Dermis microvascular lymphatic vessel endothelial cell (primary cell): ENCODE measurements around the gene GSC. TPM values are rescaled to one million over a fixed set of nuclear protein-coding genes. Genes with fewer than 3 reads are reported as not detected.
A peak's percentile ranks its signal among the peaks of the same experiment; 100 is the strongest.
"Not testable (repeated sequence)": the region's sequence is repeated elsewhere in the genome, so short reads cannot be mapped to it uniquely, and the experiment has no call there.

ENCODE experiments used
- DNase-seq, 2 donors: peaks; one replicate each; pipeline versions ENCODE4 v3.0.0 to v3.0.0-alpha.2; 2010; ENCODE audit warnings: low read depth in 2 of 2
- total RNA-seq: library from RNA; depleted of rRNA; stranded (reverse); fragments of >200 nt; gene quantifications from 2 replicates; pipeline ENCODE4 v1.2.1, GENCODE V29; 2014

GSC gene
- total RNA-seq, 1 donor from 2014 or later, result not detected

DNA sequence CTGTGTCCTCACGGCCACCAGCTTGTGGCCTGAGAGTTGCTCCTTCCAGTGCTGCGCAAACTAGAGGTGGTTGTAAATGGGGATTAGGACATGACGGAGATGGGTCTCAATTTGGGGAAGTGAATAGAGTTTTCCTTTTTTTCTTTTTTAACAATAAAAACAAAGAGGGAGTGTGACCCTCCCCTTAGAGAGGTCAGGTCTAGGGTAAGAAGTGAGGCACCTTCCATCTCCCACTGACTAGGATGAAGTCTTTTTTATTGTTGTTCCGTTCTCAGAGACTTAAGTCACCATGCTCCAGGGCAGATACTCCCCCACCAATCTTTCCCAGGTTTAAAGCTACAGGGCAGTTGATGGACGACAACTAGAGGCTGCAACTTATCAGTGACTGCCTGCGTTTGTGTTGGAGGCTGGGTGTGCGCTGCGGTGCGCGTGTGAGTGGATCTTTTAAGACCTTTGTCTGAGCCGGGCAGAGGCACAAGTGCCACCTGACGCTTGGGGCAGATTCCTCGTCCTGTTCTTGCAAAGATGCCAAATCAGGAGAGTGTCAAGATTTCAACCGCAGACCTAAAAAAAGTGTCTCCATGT lies 2.1 kb upstream of the GSC start:
- DNase-seq, result no peak

DNA sequence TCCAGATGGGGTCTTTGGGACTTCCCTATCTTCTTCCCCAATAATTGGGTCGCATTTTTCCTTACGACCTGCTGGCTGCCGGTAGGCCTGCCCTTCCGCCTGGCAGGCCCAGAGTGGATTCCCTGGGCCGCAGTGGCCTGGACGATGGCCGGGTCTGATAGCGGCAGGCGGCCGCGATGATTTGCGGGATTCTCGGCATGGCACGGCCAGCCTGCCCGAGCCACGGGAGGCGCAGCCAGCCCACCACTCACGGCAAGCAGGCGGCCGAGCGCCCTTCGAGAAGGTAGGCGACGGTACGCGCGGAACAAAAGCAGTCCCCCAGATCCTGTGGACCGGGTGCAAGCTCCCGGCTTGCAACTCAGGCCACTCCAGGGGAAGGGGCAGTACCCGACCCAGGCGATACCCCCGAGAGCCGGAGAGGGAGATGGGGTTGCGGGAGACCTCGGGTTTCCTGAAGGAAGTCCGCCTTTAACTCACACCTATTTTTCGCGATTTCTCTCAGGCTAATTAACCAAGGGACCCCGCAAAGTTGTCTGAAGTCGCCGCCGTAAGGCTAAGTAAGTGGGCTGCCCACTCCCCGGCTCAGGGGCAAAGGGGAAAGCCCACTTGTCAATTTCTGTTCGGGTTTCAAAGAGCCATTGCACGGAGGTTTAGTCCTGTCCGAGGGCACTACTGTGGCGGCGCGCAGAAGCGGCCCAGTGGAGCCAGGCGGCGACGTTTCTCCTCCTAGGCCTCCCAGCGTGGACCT lies 1.4 kb upstream of the GSC start:
- no peak for DNase-seq

DNA sequence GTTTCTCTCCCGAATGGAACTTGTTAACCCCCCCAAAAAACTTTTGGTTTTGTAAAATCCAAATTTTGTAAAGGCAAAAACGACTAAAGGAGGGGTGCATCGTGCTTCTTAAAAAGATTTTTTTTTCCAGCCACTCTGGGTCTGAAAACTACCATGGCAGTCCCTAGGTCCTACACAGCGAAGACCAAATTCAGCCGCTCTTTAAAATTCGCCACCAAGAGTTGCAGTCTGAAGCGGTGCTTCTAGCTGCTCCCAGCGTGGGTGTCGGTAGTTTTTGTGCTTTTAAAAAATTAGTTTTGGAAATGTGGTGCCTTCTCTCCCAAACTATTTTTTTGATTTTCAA lies 873 bp upstream of the GSC start:
- DNase-seq, result no peak

DNA sequence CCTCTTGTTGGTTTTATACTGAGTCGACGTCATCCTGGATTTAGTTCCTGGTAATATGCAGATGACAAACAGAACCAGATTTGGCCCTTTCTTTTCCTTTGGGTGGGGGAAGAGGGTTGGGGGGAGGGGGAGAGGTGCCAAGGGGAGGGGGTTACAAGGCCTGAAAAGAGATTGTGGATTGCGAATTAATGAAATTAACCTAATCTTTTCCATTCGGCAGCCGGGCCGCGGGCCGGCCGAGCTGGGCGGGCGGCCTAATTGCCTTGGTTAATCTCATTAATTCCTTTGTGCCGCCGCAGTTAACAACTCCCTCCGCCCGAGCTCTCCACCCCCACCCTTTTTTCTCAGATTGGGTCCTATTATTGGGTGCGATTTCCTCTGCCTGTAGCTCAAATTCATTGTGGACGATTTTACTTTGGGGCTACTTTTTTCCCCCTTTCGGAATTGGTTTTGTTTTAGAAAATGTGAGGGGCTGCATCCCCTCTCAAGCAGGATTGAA lies 387 bp upstream of the GSC start:
- DNase-seq, result no peak

DNA sequence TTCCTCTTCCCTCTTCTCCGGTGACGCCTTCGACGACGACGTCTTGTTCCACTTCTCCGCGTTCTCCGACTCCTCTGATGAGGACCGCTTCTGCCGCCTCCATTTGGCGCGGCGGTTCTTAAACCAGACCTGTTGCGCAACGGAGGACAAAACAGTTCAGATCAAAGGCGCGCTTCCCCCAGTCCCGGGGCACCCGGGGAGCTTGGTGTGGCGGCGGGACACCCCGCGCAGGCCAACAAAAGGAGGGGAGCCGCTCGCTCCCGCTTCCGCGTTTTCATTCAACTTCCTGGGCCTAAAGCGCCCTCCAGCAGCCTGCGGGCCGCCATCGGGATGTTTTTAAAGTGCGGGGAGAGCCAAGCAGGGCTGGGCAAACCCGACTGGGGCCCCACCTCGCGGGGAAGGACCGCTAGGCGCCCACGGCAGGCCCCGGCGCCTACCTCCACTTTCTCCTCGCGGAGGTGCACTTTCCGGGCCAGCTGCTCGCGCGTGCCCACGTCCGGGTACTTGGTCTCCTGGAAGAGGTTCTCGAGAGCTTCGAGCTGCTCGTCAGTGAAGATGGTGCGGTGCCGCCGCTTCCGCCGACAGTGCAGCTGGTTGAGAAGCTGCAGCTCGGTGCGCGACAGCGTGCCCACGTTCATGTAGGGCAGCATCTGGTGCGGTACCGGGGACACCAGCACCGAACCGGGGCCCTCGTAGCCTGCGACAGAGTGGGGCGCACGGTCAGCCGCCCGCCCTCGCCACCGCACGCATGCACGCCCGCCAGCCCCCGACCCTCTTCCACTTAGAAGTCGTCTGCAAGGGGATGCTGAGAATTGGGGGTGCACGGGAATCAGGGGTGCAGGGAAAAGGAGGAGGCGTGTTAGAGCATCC lies 1.2 kb downstream of the GSC start:
- no peak for DNase-seq

DNA sequence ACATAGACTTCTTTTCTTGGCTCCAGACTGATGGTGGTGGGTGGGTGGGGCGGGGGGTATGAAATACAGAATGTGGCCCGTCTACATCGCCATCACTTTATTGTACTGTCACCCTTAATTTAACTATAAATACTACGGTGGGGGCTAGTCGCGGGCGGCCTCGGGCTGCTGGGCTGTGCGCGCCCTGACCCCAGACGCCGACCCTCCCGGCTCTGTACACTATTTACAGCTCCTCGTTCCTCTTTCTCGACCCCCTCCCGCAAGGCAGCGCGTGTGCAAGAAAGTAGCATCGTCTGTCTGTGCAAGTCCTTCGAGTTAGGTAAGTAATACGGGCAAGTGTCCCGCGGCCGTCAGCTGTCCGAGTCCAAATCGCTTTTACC lies 1.8 kb downstream of the GSC start:
- no peak for DNase-seq

DNA sequence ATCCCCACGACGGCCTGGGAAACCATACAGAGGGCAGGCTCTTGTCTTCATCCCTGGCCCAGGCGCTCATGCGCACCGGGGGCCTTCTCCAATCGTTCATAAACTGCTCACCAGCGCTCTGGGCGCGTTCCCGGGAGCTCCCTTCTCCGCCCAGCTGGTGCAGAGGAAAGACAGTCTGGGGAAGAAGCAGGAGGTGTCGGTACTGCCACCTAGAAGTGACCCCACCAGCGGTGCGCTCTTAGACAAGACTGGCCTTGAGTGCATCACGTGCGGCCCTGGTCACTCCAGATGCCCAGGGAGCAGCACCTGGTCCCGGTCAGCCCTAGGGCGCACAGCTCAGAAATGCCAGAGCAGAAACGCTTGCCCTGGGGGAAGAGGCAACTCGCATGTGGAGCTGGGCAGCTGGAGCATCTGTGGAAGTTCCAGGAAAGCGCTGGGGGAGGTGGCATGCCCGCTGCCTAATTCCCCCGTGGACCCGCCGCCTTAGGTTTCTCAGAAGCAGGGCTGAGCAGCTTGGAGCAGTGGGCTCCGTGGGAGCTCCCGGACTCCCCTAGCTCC lies 2.5 kb downstream of the GSC start:
- DNase-seq, result no peak

DNA sequence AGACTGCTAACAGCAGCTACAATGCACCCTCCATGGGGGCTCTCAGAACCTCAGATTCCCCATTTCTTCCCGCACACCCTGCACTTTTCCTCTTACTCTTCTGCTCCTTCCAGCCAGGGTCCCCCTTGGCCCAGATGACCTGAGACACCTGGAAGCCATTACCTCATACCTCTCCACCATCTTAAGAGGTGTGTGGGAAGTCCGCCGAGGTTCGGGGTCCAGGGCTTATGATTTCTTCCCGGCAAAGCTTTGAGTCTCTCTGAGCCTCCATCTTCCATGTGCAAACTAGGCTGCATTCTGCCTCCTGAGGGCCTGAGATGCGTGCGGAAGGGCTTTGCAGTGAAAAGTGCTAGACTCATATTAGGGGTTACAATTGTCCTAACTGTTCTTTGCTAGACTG lies 5.3 kb downstream of the GSC start:
- DNase-seq, result no peak

DNA sequence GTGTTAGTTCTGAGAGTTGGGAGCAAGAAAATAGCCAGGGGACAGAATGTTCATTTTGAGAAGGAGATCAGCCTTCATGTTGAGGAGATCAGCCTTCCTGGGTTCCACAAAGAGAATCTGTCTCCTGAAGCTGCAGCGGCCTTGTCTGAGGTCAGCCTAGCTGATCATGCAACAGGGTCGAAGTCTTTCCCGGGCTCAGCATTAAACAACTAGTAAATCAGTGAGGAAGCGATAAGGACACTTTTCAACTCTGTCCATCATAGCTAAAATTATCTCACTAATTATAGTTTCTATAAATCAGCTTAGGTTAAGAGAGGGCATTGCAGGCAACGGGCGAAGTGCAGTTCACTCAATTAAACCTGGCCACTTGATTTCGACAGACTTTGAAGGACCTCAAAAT lies 7.5 kb downstream of the GSC start:
- DNase-seq, result no peak

DNA sequence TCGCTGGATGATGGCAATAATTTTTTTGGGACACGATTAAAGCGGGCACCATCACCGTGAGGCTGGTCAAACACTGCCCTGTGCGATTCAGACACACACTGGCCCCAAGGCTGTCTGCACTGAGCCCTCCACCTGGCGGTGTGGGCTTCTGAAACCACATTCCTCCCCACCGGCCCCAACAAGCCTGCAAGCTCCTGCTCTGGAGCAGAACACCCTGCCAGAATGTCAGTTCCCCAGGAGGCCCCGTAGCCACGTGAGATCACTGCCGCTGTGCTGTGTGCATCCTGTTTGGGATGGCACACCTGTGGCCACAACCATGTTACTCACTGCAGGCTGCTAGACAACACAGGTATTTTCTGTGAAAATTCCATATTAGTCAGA lies 7.9 kb downstream of the GSC start:
- no peak for DNase-seq

DNA sequence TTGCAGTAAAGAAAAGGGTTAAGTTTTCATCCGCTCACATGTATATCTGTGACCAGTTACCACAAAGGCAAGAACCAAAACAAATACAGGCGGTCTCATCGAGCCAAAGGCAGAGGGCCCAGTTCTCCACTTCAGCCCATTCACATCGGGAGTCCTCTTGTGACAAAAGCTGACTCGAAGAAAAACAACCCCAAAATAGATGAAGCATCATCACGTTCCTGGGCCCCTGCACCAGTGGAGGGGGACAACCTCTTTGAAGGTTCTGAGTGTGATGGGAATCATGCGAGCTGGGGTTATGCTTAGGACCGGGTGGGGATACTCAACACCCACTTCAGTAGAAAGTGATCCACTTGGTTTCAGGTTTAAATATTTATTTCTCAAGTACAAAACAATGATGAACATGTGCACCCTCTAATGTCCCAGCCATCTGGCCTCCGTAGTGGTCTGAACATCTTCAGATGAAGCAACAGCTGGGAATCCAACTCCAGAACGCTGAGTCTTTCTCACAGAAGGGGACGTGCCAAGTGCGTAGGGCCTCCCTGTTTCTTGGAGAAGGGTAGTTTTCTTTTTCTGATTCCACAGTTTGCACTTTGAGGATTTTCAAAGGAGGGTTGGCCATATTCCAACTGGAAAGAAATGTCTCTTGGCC lies 8.4 kb downstream of the GSC start:
- no peak for DNase-seq

DNA sequence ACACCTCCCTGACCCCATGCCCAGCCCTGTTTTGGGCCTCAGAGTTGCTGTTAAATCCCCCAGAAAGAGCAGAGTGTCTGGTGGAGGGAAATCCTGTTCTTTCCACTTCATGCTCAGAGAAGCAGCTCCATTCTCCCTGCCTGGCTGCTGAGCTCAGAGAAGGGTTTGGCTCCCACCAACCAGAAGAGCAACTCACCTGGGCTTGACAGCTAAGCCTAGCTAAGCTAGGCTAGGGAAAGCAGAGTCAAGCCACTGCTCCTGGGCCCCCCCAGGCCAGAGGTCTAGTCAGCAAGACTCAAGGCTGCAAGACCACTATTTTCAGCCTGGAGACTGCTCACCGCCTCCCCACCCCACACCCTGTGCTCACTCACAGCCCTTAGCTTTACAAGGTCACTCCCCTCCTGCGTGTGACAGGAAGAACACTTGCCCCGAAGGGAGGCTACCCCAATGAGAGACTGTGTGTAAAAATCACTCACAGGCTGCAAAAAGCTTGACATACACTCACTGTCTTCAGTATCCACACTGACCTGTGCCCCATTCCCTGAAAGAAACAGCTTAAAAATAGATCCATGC lies 13.5 kb downstream of the GSC start:
- DNase-seq, result no peak

DNA sequence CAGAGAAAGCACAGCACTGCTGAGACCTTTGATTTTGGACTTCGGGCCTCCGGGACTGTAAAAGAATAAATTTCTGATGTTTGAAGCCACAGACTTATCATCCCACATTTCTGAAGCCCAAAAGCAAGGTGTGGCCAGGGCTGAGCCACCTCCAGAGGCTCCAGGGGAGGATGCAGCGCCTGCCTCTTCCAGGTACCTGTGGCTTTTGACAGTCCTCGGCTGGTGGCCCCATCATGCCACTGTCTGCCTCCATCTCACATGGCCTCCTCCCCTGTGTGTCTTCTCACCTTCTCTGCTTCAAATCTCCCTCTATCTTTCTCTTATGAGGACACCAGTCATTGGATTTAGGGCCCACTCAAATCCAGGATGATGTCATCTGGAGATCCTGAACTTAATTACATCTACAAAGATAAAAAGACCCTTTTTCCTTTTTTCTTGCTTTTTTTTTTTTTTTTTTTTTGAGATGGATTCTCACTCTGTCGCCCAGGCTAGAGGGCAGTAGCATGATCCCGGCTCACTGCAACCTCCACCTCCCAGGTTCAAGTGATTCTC lies 15.4 kb downstream of the GSC start:
- DNase-seq, result no peak

DNA sequence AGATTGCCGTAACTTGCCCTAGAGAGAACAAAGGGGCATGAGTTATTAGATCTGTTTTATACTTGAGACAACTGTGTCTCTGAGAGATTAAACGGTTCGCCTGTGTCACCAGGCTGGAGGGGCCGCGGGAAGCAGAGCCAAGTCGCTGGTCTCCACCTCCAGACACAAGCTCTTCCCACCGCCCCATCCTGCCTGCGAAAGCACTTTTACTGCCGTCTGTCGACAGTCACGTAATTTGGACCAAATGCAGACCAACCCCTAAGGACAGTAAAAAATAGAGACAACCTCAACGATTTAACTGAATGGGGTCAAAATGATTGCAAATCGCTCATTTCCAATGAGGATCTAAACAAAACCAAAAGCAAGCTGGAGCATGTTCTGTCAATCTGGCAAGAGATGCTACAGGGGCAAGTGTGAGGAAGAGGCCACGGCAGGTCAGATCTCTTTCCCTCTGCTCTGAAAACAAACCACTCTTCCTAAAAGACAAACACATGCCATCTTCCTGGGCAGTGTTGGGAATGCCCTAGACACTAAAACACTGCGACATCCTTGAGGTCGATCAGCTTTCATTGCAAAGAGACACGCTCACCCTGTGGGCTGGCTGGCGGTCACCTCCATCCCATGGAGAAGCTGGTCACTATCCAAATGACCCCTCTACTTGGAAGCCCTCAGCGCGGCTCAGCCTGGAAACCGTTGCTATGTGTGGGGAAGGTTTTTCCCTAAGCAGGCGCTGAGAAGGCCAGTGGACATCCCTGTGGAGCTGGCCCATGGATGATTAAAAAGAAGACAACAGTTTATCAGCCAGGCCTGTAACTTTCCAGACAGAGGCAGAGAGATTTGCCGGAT lies 17.1 kb downstream of the GSC start:
- no peak for DNase-seq

DNA sequence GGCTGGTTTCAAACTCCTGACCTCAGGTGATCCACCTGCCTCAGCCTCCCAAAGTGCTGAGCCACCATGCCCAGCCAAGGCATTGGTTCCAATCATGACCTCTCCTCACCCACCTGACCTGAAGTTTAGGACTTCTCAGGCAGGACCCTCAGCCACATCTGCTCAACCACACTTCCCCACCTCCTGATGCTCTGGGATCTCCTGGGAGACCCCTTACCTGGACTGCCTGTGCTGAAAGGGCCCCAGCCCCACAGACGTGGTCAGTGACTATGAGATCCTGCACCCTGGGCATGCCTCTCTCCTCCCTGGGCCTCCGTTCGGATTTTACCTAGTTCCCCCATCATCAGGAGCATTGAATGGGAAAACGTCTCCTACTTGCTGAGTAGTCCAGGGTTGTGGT lies 18.0 kb downstream of the GSC start:
- no peak for DNase-seq

DNA sequence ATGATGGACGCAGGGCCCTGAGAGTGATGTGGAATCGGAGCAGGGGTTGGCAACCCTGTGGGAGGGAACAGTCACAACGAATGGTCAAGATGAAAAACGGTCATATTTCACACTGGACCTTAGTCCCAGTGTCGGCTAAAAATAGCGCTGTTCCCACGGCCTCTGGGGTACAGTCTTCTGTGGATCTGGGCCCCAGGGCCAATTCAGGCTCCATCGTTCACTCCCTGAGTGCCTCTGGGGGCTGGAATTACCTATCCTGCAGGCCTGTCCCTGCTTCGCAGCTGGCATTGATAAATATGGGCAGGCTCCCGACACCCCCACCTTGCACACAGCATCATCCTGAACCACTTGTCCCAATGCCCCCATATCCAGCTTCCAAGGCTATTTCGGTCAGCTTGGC lies 18.6 kb downstream of the GSC start:
- no peak for DNase-seq

DNA sequence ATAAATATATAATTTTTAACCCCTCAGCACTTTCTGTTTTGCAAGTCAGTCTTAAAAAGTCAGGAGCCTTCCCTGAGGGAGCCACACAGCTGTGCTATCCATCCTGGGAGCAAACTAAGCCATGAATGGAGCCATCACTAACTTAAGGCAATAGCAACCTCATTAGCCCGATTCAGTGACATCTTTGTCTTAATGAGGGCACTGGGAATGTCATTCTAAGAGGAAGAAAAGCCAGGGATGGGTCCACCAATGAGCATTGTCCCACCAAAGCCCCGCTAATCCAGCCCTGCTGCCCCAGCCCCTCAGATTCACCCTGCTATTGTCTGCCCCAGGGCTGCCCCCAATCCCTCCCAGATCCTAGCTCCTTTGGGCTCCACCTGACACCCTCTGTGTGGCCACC lies 19.5 kb downstream of the GSC start:
- no peak for DNase-seq

DNA sequence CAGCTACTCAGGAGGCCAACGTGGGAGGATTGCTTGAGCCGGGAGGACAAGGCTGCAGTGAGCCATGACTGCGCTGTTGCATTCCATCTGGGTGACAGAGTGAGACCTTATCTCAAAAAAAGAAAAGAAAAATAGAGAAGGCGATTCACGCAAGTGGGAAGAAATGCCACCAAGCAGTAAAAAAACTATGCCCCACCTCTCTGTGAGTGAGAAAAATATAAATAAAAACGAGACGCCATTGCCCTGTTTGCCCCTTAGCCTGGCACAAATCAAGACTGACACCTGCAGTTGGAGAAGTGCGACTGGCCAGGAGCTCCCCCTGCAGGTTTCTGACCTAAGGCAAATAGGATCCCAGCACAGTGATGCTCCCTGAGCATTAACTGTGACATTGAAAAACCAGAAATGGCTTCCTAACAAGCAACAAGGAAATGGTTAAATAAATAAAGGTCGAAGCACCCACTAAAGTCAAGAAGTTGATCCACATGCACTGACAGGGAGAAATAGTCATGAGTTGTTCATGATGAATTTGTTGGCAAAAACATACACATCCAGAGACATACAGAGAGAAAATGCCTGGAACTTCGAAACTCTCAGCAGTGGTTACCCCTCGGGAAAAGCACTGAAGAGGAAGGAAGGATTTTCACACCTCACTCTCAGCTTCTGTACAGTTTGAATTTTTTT lies 21.1 kb downstream of the GSC start:
- peak in 1 of 2 donors; percentile 36 for DNase-seq

DNA sequence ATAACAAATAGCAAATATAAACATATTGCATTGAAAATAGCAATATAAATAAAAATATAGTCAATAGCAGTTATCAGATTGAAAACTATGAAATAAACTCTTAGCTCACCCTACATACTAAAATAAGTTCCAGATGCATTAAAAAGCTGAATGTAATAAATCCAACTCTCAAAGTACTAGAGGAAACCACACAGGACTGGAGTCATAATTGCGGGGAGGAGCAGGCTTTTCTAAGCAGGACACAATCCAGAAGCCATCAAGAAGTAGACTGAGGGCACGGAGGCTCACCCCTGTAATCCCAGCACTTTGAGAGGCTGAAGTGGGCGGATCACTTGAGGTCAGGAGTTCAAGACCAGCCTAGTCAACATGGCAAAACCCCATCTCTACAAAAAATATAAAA lies 22.2 kb downstream of the GSC start:
- no peak for DNase-seq

DNA sequence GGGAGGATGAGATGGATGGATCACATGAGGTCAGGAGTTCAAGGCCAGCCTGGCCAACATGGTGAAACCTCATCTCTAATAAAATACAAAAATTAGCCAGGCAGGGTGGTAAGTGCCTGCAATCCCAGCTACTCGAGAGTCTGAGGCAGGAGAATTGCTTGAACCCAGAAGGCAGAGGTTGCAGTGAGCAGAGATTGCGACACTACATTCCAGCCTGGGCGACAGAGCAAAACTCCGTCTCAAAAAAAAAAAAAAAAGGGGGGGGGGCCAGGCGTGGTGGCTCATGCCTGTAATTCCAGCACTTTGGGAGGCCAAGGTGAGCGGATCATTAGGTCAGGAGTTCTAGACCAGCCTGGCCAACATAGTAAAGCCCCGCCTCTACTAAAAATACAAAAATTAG lies 22.8 kb downstream of the GSC start:
- DNase-seq, result not testable (repeated sequence)
